Smooth muscle cell (in vitro differentiated cells): ENCODE results near the gene ARHGAP6. TPM values are rescaled to one million over a fixed set of nuclear protein-coding genes. Genes with fewer than 3 reads are reported as not detected.
"Not testable (repeated sequence)": the region's sequence is repeated elsewhere in the genome, so short reads cannot be mapped to it uniquely, and the experiment has no call there.

Experiments used
- DNase-seq: peaks from one replicate; lab custom pipeline; 2025; ENCODE audit not compliant: unreplicated experiment; lab: John Stamatoyannopoulos, UW
- H2AFZ ChIP-seq: fragments of 200-600 bp; sonication (generic); 2 replicates; pipeline ENCODE4 v1.6.0; 2016; ENCODE audit warnings: antibody characterized with exemption, low read depth, mild to moderate bottlenecking
- H3F3A ChIP-seq: fragments of 200-600 bp; sonication (generic); 2 replicates; pipeline ENCODE4 v1.6.0; 2017; ENCODE audit warnings: antibody characterized with exemption, low read depth
- H3K27ac ChIP-seq: fragments of 200-600 bp; sonication (generic); 2 replicates; pipeline ENCODE4 v1.5.1; 2016; ENCODE audit warnings: low read depth, mild to moderate bottlenecking
- H3K27me3 ChIP-seq: fragments of 200-600 bp; sonication (generic); 2 replicates; pipeline ENCODE4 v1.6.1; 2016; ENCODE audit warnings: low read depth, mild to moderate bottlenecking
- H3K36me3 ChIP-seq: fragments of 200-600 bp; sonication (generic); 2 replicates; pipeline ENCODE4 v1.5.1; 2016; ENCODE audit warnings: low read depth
- H3K4me1 ChIP-seq: fragments of 200-600 bp; sonication (generic); 2 replicates; pipeline ENCODE4 v1.5.1; 2016; ENCODE audit warnings: low read depth
- H3K4me2 ChIP-seq: fragments of 200-600 bp; sonication (generic); 2 replicates; pipeline ENCODE4 v1.6.0; 2016; ENCODE audit warnings: mild to moderate bottlenecking
- H3K4me3 ChIP-seq: fragments of 200-600 bp; sonication (generic); 2 replicates; pipeline ENCODE4 v1.5.1; 2016; ENCODE audit warnings: mild to moderate bottlenecking
- H3K79me2 ChIP-seq: fragments of 200-600 bp; sonication (generic); 2 replicates; pipeline ENCODE4 v1.6.0; 2016; ENCODE audit warnings: low read depth, mild to moderate bottlenecking
- H3K9ac ChIP-seq: fragments of 200-600 bp; sonication (generic); 2 replicates; pipeline ENCODE4 v1.6.0; 2016; ENCODE audit warnings: low read depth
- H3K9me3 ChIP-seq: fragments of 200-600 bp; sonication (generic); replicated peaks from 2 replicates; pipeline ENCODE4 v1.5.1; 2016; ENCODE audit warnings: low read depth
- H4K20me1 ChIP-seq: fragments of 200-600 bp; sonication (generic); 2 replicates; pipeline ENCODE4 v1.6.0; 2016; ENCODE audit warnings: low read depth
- CTCF ChIP-seq: fragments of 200-600 bp; sonication (generic); IDR thresholded peaks from 2 replicates; pipeline ENCODE4 v1.5.1; 2017; ENCODE audit warnings: borderline replicate concordance, mild to moderate bottlenecking, antibody characterized with exemption; ENCODE audit not compliant: insufficient read depth, poor library complexity, severe bottlenecking
- WGBS: methylation state at CpG from one replicate; pipeline ENCODE4 v1.1.7; 2016; ENCODE audit warnings: low lambda C conversion rate; 5-methylcytosine and 5-hydroxymethylcytosine counted together
- polyA plus RNA-seq: library from polyadenylated mRNA; unstranded; fragments of >200 nt; fragmentation: Nextera tagmentation; extraction: Ambion mirVana; gene quantifications from 2 replicates; pipeline ENCODE4 v1.2.1, GENCODE V29; 2016
- total RNA-seq: library from RNA; depleted of rRNA; stranded (reverse); fragments of >200 nt; gene quantifications from 2 replicates; pipeline ENCODE4 v1.2.3, GENCODE V29; 2014

Gene ARHGAP6
- total and polyA plus RNA-seq, 2 experiments from 2014 or later, result 0.55 to 0.90 TPM

DNA sequence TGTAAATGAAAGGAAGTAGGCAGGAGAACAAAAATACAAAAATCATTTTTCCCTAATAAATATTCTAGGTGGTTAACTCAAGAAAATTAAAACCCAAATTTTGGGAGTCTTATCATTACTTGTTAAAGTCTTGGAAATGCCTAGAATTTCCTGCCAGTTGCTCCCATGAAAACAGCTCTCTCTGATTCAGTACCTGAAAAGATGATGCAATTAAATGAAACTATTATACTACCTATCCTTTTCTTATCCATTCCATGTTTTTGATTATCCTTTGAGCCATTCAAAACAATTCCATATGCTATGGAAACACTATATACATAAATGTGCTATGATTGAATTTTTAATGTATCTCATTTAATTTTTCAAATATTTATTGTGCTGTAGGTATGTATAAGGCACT lies 423.0 kb downstream of the ARHGAP6 start:
- Histone ChIP-seq H3K4me1 (no peaks in the 10 kb centered on the region), H3K36me3 (no peaks in the 10 kb centered on the region), H3K79me2 (no peaks in the 10 kb centered on the region), H3K4me2 (no peak overlapping the region), H3K27me3 (no peaks in the 10 kb centered on the region), H3K9ac (no peak overlapping the region), H3K9me3 (no peaks in the 10 kb centered on the region), H3K4me3 (no peak overlapping the region), H3F3A (no peaks in the 10 kb centered on the region), H2AFZ (no peak overlapping the region), H4K20me1 (no peaks in the 10 kb centered on the region), H3K27ac (no peak overlapping the region)
- TF ChIP-seq CTCF, result no peak
- no peak for DNase-seq

DNA sequence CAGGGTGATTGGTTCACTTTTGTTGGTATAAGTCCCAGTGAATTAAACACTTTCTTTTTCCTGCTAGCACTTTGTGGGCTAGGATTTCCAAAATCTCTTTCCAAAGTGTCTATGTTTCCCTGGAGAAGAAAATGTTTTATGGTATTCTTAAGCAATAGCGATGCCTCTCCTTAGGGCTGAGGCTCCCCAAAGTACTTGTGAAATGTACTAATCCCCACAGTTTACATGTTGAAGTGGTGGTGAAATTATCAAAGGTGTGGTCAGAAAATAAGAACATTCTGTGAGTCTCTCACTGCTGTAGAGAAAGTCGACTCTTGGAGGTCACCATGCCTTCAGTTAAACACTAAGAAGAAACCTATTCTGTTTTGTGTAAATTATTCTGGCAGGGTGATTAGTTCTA lies 424.0 kb downstream of the ARHGAP6 start:
- no peak overlapping the region for H3K4me2 ChIP-seq
- H3K79me2 ChIP-seq, result no peaks in the 10 kb centered on the region
- no peaks in the 10 kb centered on the region for H3K27me3 ChIP-seq
- 65% methylated on average over 2 of the region's 2 CpGs for WGBS
- no peaks in the 10 kb centered on the region for H3K9me3 ChIP-seq
- no peak overlapping the region for H3K9ac ChIP-seq
- no peak for TF ChIP-seq CTCF
- no peak overlapping the region for H3K27ac ChIP-seq
- no peak overlapping the region for H2AFZ ChIP-seq
- H3K36me3 ChIP-seq, result no peaks in the 10 kb centered on the region
- H3F3A ChIP-seq, result no peaks in the 10 kb centered on the region
- DNase-seq, result no peak
- H3K4me3 ChIP-seq, result no peak overlapping the region
- H4K20me1 ChIP-seq, result no peaks in the 10 kb centered on the region
- no peaks in the 10 kb centered on the region for H3K4me1 ChIP-seq

DNA sequence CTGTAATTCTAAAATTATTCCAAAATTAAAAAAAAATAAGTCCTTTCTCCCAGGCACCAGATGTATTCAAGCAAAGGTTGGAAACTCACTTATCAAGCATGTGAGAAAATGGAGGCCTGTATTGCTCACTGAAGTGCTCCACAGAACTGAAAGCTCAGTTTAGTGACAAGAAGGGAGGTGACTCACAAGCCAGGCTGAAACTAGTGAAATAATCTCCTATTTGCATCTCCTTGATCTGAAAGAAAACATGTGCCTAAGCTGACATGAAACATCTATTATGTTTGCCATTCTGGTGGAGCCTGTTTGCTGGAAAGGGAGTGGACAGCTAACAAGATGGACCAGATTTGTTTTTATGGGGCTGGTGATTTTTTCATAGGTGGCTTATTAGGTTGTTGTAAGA lies 426.5 kb downstream of the ARHGAP6 start:
- no peak for DNase-seq

GRCh38 chrX:11235377-11235776 lies 430.3 kb downstream of the ARHGAP6 start:
- not testable (repeated sequence) for H4K20me1 ChIP-seq, DNase-seq, H2AFZ ChIP-seq, H3K4me3 ChIP-seq, H3K4me1 ChIP-seq, H3K79me2 ChIP-seq, H3K36me3 ChIP-seq, H3K4me2 ChIP-seq, H3K9me3 ChIP-seq, H3K27me3 ChIP-seq, H3K9ac ChIP-seq, H3F3A ChIP-seq, H3K27ac ChIP-seq
- 92% methylated on average over 2 of the region's 2 CpGs for whole genome bisulfite sequencing

More for the DNA sequence above, 426.5 kb downstream of the ARHGAP6 start:
- H3F3A ChIP-seq, result no peaks in the 10 kb centered on the region
- H3K4me2 ChIP-seq, result no peak overlapping the region
- peak overlapping the region; percentile 60 for H3K27ac ChIP-seq
- H3K4me3 ChIP-seq, result no peak overlapping the region
- no peaks in the 10 kb centered on the region for H3K27me3 ChIP-seq
- no peak overlapping the region for H2AFZ ChIP-seq
- no peaks in the 10 kb centered on the region for H3K36me3 ChIP-seq
- no peaks in the 10 kb centered on the region for H3K4me1 ChIP-seq
- H3K9ac ChIP-seq, result no peak overlapping the region
- H3K79me2 ChIP-seq, result no peaks in the 10 kb centered on the region
- H3K9me3 ChIP-seq, result no peaks in the 10 kb centered on the region
- H4K20me1 ChIP-seq, result no peaks in the 10 kb centered on the region
- TF ChIP-seq CTCF, result no peak
